Stomach (tissue), 9 donors: Measurements from ENCODE around the gene LRRC71. TPM values are rescaled to one million over a fixed set of nuclear protein-coding genes. Genes with fewer than 3 reads are reported as not detected.

Source experiments
- DNase-seq, 2 donors: peaks; one replicate each; pipeline versions ENCODE4 v3.0.0 to v3.0.0-alpha.2; 2013 to 2019
- H3K27ac ChIP-seq, 5 donors: fragments of 200-600 bp in 4 of 5; sonication (generic) in 4 of 5; one replicate each; pipeline ENCODE4 v1.5.1; 2013 to 2019; ENCODE audit warnings: mild to moderate bottlenecking in 1 of 5, moderate library complexity in 1 of 5
- H3K27me3 ChIP-seq, 3 donors: fragments of 200-600 bp; sonication (generic); one replicate each; pipeline ENCODE4 v1.5.1; 2017 to 2019; ENCODE audit warnings: mixed run types in 1 of 3
- H3K36me3 ChIP-seq, 4 donors: fragments of 200-600 bp; sonication (generic); 1 replicate in 3 of 4; 2 replicates in 1 of 4; pipeline ENCODE4 v1.5.1; 2016 to 2019
- H3K4me1 ChIP-seq, 4 donors: fragments of 200-600 bp; sonication (generic); one replicate each; pipeline ENCODE4 v1.5.1; 2016 to 2019
- H3K4me3 ChIP-seq, 4 donors: fragments of 200-600 bp; sonication (generic) in 3 of 4; one replicate each; pipeline ENCODE4 v1.5.1; 2016 to 2019; ENCODE audit warnings: mild to moderate bottlenecking in 1 of 4
- H3K9me3 ChIP-seq, 4 donors: fragments of 200-600 bp; sonication (generic); one replicate each; pipeline ENCODE4 v1.5.1; 2016 to 2019
- CTCF ChIP-seq, 7 experiments: fragments of 450-650 bp in 4 of 7; fragments of 200-600 bp in 3 of 7; sonication (generic) in 3 of 7; IDR thresholded peaks; one replicate each; pipeline ENCODE4 v1.5.1; 2016 to 2019; ENCODE audit warnings: antibody characterized with exemption in 7 of 7, control low read depth in 2 of 7, mild to moderate bottlenecking in 1 of 7
- EP300 ChIP-seq: sonication (generic); formaldehyde crosslinking; IDR thresholded peaks from one replicate; pipeline ENCODE4 v1.6.1; 2017; ENCODE audit warnings: antibody characterized with exemption
- POLR2A ChIP-seq, 4 donors: fragments of 450-650 bp; IDR thresholded peaks; one replicate each; pipeline ENCODE4 v1.6.1; 2016; ENCODE audit warnings: antibody characterized with exemption in 4 of 4, control low read depth in 2 of 4, mild to moderate bottlenecking in 1 of 4, moderate library complexity in 1 of 4
- POLR2AphosphoS5 ChIP-seq, 3 donors: sonication (generic); formaldehyde crosslinking; IDR thresholded peaks; one replicate each; pipeline ENCODE4 v1.6.1; 2016; ENCODE audit warnings: antibody characterized with exemption in 3 of 3
- WGBS, 5 donors: extraction: QIAGEN DNeasy Blood & Tissue Kit in 3 of 5; methylation state at CpG; one replicate each; pipeline versions ENCODE4 v1.1.5 to v1.1.7; 2013 to 2018; 5-methylcytosine and 5-hydroxymethylcytosine counted together
- intact Hi-C: fragments of 100-400 bp; cut with DNase I; formaldehyde crosslinking; loops from one replicate; pipeline ENCODE4 v1.15.1; 2023; ENCODE audit warnings: low total_unique reads
- polyA plus RNA-seq, 3 donors: library from polyadenylated mRNA; stranded (reverse); fragments of 200-250 nt; gene quantifications; one replicate each; pipeline ENCODE4 v1.2.3, GENCODE V29; 2013
- total RNA-seq, 5 donors: library from RNA; depleted of rRNA; stranded (reverse); fragments of >200 nt; gene quantifications; one replicate each; pipeline versions ENCODE4 v1.1.0 to v1.2.3, GENCODE V29; 2014 to 2016
- donor health status: healthy with polysubstance abuse.
- donor health status: Bipolar disorder and iron deficiency.
- donor health status: healthy.

LRRC71 gene
- total and polyA plus RNA-seq, 8 donors: 0.61 to 2.2 TPM; not detected in 6

DNA sequence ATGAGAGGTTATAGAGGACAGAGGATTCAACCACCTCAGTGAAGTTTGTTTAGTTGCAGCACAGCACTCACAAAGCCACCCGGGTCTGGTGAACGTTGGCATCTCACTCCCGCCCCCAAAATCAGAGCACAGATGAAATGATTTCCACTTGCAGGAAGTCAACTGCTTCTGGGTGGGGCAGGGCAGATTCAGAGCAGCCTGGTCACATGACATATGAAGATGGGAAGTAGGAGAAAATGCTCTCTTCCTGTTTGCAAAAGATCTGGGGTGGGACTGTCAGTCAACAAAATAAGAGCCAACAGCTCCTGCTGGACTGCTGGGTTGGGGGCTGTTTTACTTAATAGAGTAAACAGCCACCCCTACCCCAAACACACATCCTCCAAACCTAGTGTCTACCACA lies 43.2 kb downstream of the LRRC71 start:
- no peaks in the 10 kb centered on the region for H3K27me3 ChIP-seq
- TF ChIP-seq EP300: no peak
- no peak for TF ChIP-seq CTCF (IDR thresholded peaks at IDR 0.05)
- TF ChIP-seq POLR2A (IDR thresholded peaks at IDR 0.05): no peak
- no peak for TF ChIP-seq POLR2AphosphoS5 (IDR thresholded peaks at IDR 0.05)
- WGBS, 5 donors: 48 to 56% (median 53%) methylated on average over 3 of the region's 3 CpGs
- H3K9me3 ChIP-seq: no peaks in the 10 kb centered on the region
- H3K4me3 ChIP-seq: no peak overlapping the region
- intact Hi-C loops: no loop called here
- H3K4me1 ChIP-seq: peaks cover 0 to 6% (median 0%) of the 10 kb centered on the region in 4 donors
- peak overlapping the region in 1 of 5 donors; percentile 39 for H3K27ac ChIP-seq
- H3K36me3 ChIP-seq: peaks cover 40 to 94% (median 91%) of the 10 kb centered on the region in 4 donors
- DNase-seq: peak in 1 of 2 donors; percentile 45

DNA sequence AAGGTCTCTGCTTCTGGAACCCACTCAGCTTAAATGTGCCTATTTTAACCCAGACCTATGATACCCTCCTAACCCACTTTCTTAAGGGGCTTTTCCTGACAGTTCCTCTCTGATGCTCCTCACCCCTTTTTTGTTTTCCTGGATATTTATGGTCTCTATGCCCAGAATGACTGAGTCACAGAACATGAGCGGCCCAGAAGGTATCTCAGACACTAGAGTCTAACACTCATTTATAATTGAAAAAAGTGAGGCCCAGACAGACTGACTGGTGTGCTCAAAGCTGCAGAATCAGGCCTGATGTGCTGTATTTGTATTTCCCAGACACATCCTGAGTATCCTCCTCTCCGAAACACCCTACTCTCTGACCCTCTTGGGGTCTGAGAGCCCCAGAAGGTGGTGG lies 44.0 kb downstream of the LRRC71 start:
- no peak overlapping the region for H3K27ac ChIP-seq
- no peaks in the 10 kb centered on the region for H3K9me3 ChIP-seq
- H3K27me3 ChIP-seq: no peaks in the 10 kb centered on the region
- H3K4me3 ChIP-seq: no peak overlapping the region
- no peak for DNase-seq
- peaks cover 0 to 11% (median 5%) of the 10 kb centered on the region in 4 donors for H3K4me1 ChIP-seq
- 91 to 96% (median 95%) methylated on average over 2 of the region's 2 CpGs for WGBS, 5 donors
- peaks cover 36 to 94% (median 90%) of the 10 kb centered on the region in 4 donors for H3K36me3 ChIP-seq
- intact Hi-C loops: no loop called here
- TF ChIP-seq CTCF (IDR thresholded peaks at IDR 0.05): no peak
- TF ChIP-seq EP300: no peak
- TF ChIP-seq POLR2A (IDR thresholded peaks at IDR 0.05): no peak
- no peak for TF ChIP-seq POLR2AphosphoS5 (IDR thresholded peaks at IDR 0.05)

DNA sequence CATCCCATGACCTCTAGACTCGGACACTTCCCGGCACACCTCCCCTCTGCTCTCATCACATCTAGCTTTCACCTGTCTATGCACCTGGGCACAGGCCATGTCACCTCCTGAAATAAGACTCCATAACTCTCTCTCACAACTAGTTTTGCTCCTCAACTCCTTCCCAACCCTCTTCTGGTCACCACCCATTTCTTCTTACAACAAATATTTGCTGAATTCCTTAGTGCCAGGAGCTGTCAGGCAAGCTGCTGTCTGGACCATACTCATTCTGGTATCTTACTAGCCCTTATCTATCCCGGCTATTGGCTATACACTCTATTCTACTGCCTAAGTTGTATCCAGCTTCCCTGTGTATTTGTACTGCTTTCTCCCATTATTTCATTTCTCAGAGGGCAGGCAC lies 49.1 kb downstream of the LRRC71 start:
- Histone ChIP-seq H3K27me3 (no peaks in the 10 kb centered on the region), H3K4me3 (no peak overlapping the region), H3K27ac (peak overlapping the region in 1 of 5 donors; percentile 50), H3K4me1 (peaks cover 0 to 17% (median 8%) of the 10 kb centered on the region in 4 donors), H3K9me3 (no peaks in the 10 kb centered on the region), H3K36me3 (peaks cover 8 to 95% (median 92%) of the 10 kb centered on the region in 4 donors)
- DNase-seq: peak in 1 of 2 donors; percentile 25
- 30 to 55% (median 48%) methylated on average over 3 of the region's 3 CpGs for WGBS, 5 donors
- peak in 2 of 3 donors; percentile 26 to 40 for TF ChIP-seq POLR2AphosphoS5 (IDR thresholded peaks at IDR 0.05)
- TF ChIP-seq EP300: no peak
- intact Hi-C loops: no loop called here

DNA sequence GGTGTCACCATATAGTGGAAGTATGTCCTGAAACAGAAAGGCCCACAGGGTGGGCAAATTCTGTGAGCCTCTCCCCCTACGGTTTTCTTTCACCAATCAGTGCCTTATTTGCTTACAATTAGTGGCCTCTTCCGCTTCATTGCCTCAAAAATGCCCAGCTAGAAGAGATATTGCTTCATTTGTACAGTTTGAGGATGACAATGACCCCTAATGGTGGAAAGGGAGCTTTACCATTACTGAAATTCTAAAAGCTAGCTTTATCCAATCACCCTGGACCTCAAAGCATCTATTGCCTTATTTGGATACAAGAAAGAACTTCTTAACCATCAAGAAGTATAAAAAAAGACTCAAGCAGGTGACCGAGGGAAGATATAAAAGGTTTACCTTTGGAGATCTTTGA lies 49.6 kb downstream of the LRRC71 start:
- Histone ChIP-seq H3K36me3 (peaks cover 8 to 97% (median 94%) of the 10 kb centered on the region in 4 donors), H3K9me3 (no peaks in the 10 kb centered on the region), H3K4me3 (no peak overlapping the region), H3K27ac (no peak overlapping the region), H3K27me3 (no peaks in the 10 kb centered on the region), H3K4me1 (peaks cover 0 to 17% (median 8%) of the 10 kb centered on the region in 4 donors)
- DNase-seq: no peak
- 60 to 74% (median 67%) methylated on average over 3 of the region's 3 CpGs for WGBS, 5 donors
- intact Hi-C loops: no loop called here
- TF ChIP-seq CTCF (IDR thresholded peaks at IDR 0.05): no peak
- no peak for TF ChIP-seq EP300
- no peak for TF ChIP-seq POLR2AphosphoS5 (IDR thresholded peaks at IDR 0.05)
- no peak for TF ChIP-seq POLR2A (IDR thresholded peaks at IDR 0.05)

GRCh38 chr1:156973417-156973816 lies 53.0 kb downstream of the LRRC71 start:
- Histone ChIP-seq H3K36me3 (peaks cover 31 to 97% (median 97%) of the 10 kb centered on the region in 4 donors), H3K27me3 (no peaks in the 10 kb centered on the region), H3K4me1 (peaks cover 0 to 13% (median 8%) of the 10 kb centered on the region in 4 donors), H3K27ac (no peak overlapping the region), H3K9me3 (no peaks in the 10 kb centered on the region), H3K4me3 (no peak overlapping the region)
- 92 to 97% (median 96%) methylated on average over 2 of the region's 2 CpGs for WGBS, 5 donors
- intact Hi-C loops: no loop called here
- TF ChIP-seq POLR2AphosphoS5 (IDR thresholded peaks at IDR 0.05) (no peak), CTCF (IDR thresholded peaks at IDR 0.05) (no peak), POLR2A (IDR thresholded peaks at IDR 0.05) (no peak), EP300 (no peak)
- no peak for DNase-seq
